NCI-H510A (cell line): ENCODE data around the gene ATP8A2.
"Not testable (repeated sequence)": the region's sequence is repeated elsewhere in the genome, so short reads cannot be mapped to it uniquely, and the experiment has no call there.

Source experiments
- DNase-seq: peaks from one replicate; lab custom pipeline; 2025; lab: John Stamatoyannopoulos, UW

Gene ATP8A2

DNA sequence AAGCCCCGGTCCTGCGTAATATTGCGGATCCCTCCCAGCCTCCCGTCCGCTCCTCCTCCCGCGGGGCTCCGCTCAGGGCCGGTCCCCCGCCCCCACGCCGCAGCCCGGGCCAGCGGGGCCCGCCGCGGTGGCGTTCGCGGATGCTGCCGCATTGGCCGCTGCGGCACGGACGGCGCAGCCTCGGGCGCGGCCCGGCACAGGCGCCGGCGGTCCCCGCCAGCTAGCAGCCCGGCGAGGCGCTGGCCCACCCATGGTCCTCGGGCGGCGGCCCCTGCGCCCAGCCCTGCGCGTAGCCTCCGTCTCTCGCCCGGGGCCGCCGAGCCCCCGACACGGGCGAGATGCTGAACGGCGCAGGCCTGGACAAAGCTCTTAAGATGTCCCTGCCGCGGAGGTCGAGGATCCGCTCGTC, at the start of gene ATP8A2:
ATP8A2 (plus strand) TSS at position 100 of the 409 bp plus-strand sequence; CDS start at position 339, 239 bp downstream.
- no peak for DNase-seq

DNA sequence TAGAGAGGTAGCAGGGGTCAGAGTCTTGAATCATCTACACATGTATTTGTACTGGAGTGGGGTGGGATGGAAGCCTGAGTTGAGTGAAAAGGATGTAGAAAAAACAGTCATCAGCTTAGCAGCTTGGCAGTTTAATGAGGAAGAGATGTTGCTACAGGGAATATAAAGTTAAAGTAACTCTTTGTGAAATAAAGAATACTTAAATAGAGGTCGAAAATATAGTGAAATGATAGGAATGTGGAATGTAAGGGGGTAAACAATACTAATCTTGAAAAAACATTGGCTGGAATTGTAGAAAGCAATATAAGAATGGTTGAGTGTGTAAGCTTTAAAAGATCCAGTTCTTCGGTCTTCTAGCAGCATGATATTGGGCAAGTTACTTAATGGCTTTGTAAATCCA, 47.7 kb upstream of the ATP8A2 start:
- no peak for DNase-seq

DNA sequence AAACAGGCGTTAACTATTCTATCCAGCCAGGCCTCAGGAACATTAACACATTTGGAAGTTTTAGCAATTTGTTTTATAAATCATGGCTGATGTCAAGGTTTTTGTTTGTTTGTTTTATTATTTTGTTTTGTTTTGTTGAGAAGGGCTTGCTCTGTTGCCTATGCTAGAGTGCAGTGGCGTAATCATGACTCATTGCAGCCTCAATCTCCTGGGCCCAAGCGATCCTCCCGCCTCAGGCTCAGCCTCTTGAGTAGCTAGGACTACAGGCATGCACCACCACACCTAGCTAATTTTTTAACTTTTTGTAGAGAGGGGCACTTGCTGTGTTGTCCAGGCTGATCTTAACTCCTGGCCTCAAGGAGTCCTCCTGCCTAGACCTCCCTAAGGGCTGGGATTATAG, 42.1 kb upstream of the ATP8A2 start:
- no peak for DNase-seq

GRCh38 chr13:25330541-25330940, 41.2 kb upstream of the ATP8A2 start:
- DNase-seq: no peak

- DNase-seq: no peak
Measured at GRCh38 chr13:25335856-25336255, 35.9 kb upstream of the ATP8A2 start.

DNA sequence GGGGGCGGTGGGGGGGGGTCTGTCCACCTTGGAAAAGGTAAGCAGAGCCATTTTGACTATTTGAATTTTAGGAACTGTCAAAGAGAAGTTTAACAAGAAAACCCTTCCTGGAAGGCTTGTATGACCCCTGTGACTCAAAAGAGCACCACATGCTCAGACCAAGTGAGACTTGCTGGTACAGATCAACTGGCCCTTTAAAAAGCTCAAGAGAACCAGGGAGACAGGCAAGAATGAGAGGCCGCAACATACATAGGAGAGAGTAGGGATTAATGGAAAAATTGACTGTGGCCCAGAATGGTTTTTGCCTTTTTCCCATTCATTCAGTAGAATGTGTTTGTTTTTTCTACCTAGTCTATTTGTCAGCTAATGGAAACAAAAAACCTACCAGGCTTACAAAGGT, 26.2 kb upstream of the ATP8A2 start:
- DNase-seq: no peak

DNA sequence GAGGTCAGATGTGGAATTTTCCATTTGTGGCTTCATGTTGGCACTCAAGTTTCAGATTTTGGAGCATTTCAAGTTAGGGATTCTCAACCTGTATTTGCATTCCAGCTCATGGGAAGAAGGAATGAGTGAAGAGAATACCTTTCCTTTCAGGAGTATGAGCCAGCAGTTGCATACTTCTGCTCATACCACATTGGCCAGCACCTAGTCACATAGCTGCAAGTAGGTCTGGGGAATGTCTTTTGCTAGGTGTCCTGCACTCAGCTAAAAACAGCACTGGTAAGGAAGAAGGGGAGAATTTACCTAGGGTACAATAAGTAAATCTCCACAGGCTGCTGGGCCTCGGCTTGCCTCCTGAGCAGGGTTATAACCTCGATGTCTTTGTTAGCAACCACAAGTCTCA, 24.6 kb upstream of the ATP8A2 start:
- no peak for DNase-seq

DNA sequence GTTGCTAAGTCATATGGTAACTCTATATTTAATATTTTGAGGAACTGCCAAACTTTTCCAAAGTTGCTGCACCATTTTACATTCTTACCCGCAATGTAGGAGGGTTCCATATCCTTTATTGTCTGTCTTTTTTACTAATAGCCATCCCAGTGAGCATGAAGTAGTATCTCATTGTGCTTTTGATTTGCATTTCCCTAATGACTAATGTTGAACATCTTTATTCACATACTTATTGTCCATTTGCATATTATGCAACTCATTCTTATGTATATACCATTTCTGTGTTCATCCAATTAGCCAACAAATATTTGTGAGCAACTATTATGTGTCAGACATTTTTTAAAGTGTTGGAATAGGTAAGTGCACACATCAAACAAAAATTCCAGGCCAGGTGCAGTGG, 20.4 kb upstream of the ATP8A2 start:
- DNase-seq: no peak

- DNase-seq: no peak
Measured at GRCh38 chr13:25352230-25352629, 19.5 kb upstream of the ATP8A2 start.

DNA sequence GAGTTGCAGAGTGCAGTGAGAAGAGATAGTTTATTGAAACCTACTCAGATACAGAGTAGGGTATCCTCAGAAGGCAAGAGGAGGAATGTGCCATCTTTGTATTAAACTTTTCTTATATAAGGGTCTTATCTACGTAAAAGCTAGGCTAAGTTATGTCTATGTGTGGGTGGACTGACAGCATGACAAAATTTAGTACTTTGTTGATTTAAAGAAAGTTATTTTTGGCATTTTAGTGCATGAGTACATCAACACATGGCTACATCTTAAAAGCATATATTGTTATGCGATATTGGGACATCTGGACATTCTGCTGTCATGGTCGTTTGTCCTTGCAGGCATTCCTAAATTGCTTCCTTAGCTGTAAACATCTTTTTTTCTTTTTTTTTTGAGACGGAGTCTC, 19.0 kb upstream of the ATP8A2 start:
- DNase-seq: no peak

- DNase-seq: no peak
Measured at GRCh38 chr13:25353344-25353743, 18.4 kb upstream of the ATP8A2 start.

DNA sequence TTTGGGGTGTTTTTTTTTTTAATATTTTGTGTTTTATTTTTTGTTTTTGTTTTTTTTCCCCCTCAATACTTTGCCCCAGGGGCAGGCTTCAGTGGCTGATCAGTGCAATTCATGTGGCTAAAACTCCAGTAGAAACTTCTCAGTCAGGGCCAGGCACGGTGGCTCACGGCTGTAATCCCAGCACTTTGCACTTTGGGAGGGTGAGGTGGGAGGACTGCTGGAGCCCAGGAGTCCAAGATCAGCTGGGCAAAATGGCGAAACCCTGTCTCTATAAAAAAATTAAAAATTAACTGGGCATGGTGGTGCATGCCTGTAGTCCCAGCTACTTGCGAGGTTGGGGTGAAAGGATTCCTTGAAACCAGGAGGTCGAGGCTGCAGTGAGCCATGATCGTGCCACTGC, 17.4 kb upstream of the ATP8A2 start:
- DNase-seq: no peak

GRCh38 chr13:25360443-25360842, 11.3 kb upstream of the ATP8A2 start:
- not testable (repeated sequence) for DNase-seq

DNA sequence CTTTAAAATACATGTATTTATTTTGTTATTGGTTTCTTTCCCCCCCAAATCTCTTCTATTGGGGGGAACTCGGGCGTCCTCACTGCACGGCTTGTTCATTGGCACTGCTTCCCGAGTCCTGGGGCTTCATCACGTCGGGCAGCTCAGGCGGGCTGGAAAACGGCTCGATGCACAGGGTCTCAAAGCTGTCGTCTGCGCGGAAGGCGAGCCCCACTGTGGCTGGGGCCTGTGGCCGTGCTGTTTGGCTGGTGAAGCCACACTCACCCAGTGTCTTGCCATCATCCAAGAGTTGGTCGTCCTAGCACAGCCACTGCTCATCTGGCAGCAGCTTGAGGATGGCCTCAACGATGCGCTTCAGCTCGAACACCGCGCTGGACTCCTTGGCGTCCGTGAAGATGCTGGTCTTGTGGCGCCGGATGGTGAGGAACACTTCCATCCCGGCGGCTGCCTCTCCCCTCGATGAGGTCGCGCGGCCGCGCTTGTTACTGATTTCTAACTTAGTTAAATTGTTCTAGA, 6.0 kb upstream of the ATP8A2 start:
- DNase-seq: no peak

DNA sequence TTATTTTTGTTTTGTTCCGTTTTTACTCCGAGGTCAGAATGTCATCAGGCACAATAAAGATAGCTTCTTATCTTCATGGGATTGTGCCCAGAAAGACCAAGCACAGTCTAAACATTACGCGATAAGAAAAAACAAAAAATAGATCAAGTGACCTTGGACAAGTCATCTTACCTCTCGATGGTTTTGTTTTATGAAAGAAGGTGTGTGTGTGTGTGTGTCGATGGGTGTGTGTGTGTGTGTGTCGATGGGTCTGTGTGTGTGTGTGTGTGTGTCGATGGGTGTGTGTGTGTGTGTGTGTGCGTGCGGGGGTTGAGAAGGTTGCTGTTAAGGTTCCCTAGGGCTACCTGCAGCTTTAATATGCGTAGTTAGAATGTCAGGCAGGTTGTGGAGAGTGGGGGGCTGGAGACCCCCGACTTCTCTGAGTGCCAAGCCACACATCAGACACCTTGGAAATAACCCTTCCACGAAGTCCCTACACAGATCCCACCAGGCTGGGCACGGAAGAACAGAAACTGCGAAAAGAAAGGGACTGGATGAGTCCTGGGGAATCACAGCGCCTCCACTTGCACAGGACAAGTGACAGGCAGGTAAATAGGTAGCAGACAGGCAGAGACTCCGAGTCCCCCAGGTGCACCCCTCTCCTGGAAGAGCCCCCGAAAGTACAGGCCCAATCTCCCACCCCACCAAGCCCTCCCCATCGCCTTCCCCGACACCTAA, 458 bp upstream of the ATP8A2 start:
- DNase-seq: no peak

GRCh38 chr13:25372284-25373081, 709 bp downstream of the ATP8A2 start:
- no peak for DNase-seq

DNA sequence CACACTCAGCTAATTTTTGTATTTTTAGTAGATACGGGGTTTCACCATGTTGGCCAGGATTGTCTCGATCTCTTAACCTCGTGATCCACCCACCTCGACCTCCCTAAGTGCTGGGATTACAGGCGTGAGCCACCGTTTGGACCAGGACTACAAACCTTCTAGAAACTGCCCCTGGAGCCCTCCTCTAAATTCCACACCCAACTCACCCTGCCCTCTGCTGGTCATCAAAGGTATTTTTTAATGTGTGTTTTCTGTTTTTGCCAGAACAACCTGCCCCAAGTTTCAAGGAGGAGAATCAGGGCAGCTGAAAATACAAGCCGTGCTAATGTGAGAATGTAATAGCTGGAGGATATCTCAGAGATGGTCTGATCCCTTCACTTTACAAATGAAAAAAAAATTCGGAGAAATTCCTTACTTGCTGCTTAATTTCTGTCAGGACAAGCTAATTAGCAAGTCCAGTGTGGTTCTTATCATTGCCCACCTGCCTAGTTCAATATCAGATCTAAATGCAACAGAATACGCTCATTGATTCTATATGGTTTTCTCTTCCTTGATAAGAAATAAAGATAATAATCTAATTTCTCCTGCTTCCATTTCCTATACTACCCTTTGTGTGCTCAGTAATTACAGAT, 4.1 kb downstream of the ATP8A2 start:
- no peak for DNase-seq

DNA sequence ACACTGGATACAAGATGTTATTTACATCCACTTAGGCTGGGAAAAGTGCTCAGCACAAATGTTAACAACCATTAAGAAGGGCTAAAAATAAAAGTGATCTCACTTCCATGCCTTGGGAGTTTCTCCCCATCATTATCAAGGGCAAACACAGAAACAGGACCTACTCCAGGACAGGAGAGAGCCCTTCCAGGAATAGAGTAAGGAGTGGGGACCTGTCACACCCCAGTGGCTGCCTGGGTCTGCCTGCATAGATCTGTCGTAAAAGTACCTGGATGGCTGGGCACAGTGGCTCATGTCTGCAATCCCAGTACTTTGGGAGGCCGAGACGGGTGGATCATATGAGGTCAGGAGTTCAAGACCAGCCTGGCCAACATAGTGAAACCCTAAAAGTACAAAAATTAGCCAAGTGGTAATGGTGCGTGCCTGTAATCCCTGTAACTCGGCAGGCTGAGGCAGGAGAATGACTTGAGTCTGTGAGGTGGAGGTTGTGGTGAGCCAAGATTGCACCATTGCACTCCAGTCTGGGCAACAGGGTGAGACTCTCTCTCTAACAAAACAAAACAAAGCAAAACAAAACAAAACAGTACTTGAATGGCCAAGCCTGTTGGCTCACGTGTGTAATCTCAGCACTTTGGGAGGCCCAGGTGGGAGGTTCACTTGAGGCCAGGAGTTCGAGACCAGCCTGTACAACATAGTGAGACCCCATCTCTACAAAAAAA, 5.6 kb downstream of the ATP8A2 start:
- DNase-seq: no peak

- DNase-seq: no peak
Measured at GRCh38 chr13:25378528-25378927, 6.8 kb downstream of the ATP8A2 start.

DNA sequence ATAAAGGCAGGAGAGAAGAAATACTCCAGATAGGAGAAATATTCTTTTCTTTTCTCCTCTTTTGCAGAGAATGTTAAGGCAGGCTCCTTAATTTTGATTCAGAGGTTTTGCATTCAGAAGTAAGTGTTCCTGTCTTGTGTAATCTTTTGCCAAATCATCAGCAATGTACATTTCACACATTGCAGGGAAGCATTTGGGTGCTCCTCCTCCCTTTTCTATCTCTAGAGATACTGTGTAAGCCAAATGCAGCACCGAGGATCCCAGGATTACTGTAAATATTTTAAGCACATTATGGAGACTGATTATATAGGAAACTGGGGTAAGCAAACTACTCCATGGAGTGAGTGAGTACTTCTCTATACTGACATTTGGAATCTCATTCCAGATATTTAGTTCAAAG, 7.2 kb downstream of the ATP8A2 start:
- no peak for DNase-seq

GRCh38 chr13:25380082-25380481, 8.3 kb downstream of the ATP8A2 start:
- no peak for DNase-seq

DNA sequence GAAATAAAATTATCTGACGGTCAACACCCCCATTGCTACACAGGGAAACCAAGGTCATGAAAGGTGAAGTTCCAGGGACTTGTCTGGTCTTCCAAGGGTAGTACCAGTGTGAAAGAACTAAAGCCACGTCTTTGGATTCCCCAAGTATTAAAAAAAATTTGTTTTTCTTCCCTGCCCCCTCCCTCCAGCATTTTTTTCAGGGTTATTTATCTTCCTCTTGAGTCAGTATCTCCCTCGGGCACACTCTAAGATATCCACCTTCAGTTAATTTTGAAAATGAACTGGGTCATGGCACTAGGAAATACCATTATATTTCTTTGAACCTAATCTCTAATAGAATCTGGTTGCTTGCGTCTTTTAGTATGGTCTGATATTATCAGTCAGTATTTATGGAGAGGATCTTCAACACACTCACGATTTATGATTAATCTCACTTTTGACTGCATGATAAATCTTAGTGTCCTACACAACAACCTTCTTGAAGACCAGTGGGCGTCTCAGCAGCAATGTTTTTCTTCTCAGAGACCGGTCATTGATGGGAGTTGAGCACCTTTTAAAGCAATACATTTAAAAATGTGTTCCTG, 9.1 kb downstream of the ATP8A2 start:
- no peak for DNase-seq
